ENCODE results near the gene KLRK1.
"Not testable (repeated sequence)": the region's sequence is repeated elsewhere in the genome, so short reads cannot be mapped to it uniquely, and the experiment has no call there.

KLRK1 gene

DNA sequence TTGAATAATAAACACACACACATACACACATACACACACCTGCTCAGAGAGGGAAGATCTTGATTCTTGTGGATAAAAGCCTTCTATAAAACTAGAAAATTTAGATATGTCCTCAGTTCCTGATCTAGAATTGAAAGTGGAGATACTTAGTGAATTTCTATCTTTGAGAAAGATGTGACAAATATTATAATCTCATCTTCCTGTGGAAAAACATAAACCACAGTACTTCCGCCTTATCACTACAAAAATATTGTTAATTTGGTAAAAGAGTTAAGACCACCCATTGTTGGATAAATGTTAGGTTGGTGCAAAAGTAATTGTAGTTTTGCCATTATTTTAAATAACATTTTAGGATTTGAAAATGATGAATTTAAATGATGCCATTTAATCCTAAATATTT lies at the start of gene KLRK1:
Gene KLRK1 (minus strand): TSS at position 138 of the 400 bp plus-strand sequence. CDS start 1,231 bp downstream, outside the sequence.
- no peak for DNase-seq (ENCODE audit: low spot score)

DNA sequence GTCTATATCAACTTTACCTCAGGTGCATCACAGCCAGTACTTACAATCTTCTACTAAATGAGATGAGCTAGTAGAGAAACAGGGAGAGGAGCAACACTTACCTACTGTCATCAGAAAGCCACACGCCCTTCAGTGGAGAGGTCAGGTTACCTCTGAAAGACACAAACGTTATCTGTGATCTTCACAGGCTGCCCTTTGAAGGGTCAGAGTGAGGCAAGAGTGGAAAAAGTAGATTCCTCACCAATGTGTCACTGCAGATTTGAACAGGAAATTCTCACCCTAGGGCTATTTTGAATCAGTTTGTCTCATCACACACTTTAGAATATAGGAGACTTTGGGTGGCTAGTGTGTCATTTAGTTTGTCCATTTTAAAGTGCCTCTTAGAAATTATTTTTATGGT lies 47.8 kb upstream of the KLRK1 start:
- not testable (repeated sequence) for DNase-seq (ENCODE audit: low spot score)

DNA sequence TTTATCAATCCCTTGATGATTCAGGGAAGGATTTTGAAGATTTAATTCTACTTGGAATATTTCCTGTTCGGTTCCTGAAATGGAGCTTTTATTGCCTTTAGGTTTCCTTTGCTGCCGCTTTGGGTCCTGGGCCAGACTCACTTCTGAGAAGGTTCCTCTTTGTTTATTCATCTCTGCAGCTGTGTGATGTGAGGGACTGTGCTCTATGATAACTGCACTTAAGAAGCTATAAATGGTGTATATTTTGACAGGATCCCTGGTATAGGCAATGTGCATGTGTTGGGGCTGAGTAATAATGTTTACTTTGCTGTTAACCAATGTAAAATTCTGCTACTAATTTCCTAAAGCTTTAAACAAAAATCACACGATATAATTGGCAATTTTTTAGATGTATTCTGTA lies 46.0 kb upstream of the KLRK1 start, which contains the start of gene KLRC2:
Gene KLRC2 (minus strand): TSS at position 195 of the 400 bp plus-strand sequence. CDS start 24 bp downstream, at position 171.
- DNase-seq (ENCODE audit: low spot score), result peak; percentile 26

DNA sequence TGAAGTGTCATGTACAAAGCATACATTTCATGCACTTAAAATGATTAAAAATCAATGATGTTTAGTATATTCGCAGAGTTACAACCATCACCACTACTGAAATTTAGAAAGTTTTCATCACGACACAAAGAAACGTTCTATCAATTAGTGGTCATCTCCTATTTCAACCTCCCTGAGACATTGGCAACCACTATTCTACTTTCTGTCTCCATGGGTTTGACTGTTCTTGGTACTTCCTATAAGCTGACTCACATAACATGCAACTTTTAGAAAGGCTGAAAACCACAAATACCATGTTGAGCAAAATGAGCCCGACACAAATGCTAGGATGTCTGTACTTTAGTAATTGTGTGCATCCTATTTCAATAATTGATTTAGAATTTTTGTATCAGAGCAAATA lies 40.8 kb upstream of the KLRK1 start:
- not testable (repeated sequence) for DNase-seq (ENCODE audit: low spot score)

DNA sequence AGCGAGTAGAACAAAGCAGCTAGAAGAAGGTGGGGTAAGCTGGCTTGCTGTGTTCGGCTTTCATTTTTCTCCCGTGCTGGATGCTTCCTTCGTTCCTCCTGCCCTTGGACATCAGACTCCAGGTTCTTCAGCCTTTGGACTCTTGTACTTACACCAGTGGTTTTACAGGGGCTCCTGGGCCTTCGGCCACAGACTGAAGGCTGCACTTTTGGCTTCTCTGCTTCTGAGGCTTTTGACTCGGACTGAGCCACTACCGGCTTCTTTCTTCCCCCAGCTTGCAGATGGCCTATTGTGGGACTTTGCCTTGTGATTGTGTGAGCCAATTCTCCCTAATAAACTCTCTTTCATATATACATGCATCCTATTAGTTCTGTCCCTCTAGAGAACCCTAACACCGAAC lies 36.1 kb upstream of the KLRK1 start:
- DNase-seq (ENCODE audit: low spot score), result not testable (repeated sequence)

DNA sequence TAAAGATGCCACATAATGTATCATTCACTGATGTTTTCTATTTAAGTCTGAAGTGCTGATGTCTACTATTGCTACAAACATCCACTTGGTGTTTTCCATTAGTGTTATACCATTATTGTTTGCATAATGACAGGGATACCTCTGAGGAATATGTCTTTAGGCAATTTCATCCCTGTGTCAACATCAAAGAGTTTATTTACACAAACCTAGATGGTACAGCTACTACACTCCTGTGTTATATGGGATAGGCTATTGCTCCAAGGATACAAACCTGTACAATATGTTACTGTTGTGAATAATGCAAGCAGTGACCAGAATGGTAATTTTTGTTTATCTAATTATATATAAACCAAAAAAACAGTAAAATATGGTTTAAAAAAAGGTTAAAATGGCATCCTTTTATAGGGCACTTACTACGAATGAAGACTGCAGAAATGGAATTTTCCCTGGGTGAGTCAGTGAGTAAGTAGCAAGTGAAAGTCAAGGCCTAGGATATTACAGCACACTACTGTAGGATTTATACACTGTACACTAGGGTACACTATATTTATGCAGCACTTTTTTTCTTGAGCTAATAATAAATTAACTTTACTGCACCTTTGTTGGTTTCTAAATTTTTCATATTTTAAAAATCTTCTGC lies 34.5 kb upstream of the KLRK1 start:
- not testable (repeated sequence) for DNase-seq (ENCODE audit: low spot score)

DNA sequence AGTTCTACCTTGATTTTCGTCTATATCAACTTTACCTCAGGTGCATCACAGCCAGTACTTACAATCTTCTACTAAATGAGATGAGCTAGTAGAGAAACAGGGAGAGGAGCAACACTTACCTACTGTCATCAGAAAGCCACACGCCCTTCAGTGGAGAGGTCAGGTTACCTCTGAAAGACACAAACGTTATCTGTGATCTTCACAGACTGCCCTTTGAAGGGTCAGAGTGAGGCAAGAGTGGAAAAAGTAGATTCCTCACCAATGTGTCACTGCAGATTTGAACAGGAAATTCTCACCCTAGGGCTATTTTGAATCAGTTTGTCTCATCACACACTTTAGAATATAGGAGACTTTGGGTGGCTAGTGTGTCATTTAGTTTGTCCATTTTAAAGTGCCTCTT lies 32.3 kb upstream of the KLRK1 start:
- DNase-seq (ENCODE audit: low spot score), result not testable (repeated sequence)

DNA sequence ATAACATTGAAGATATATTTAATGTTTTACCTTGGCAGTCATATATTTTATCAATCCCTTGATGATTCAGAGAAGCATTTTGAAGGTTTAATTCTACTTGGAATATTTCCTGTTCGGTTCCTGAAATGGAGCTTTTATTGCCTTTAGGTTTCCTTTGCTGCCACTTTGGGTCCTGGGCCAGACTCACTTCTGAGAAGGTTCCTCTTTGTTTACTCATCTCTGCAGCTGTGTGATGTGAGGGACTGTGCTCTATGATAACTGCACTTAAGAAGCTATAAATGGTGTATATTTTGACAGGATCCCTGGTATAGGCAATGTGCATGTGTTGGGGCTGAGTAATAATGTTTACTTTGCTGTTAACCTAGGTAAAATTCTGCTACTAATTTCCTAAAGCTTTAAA lies 30.5 kb upstream of the KLRK1 start, which contains the start of gene KLRC3:
Gene KLRC3 (minus strand): TSS at position 262 of the 400 bp plus-strand sequence. CDS start 45 bp downstream, at position 217.
- DNase-seq (ENCODE audit: low spot score), result not testable (repeated sequence)

DNA sequence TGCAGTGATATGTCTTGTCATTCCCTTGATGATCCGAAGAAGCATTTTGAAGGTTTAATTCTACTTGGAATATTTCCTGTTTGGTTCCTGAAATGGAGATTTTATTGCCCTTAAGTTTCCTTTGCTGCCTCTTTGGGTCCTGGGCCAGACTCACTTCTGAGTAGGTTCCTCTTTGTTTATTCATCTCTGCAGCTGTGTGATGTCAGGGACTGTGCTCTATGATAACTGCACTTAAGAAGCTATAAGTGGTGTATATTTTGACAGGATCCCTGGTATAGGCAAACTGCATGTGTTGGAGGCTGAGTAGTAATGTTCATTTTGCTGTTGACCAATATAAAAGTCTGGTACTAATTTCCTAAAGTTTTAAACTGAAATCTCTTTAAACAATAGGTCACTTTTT lies 19.6 kb upstream of the KLRK1 start, which contains the start of gene KLRC4:
Gene KLRC4 (minus strand): TSS at position 366 of the 400 bp plus-strand sequence. CDS start 182 bp downstream, at position 184.
- peak; percentile 48 for DNase-seq (ENCODE audit: low spot score)

DNA sequence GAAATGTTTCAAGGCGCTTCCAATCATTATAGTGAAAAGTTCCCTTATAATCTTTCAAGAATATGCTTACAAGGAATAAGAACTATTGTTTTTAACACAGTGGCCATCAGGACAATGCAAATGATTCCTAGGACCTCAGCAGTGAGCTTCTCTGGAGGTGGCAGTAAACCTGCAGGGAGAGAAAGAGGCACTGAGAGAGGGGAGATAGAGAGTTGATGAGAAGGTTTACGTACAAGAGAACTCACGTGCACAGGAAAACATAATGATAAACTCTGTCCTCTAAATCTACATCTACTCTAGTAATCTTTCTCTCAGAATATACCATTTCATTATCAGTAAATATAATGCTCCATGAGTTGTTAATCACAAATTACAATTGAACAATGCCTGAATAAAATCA lies 19.0 kb upstream of the KLRK1 start:
- no peak for DNase-seq (ENCODE audit: low spot score)

DNA sequence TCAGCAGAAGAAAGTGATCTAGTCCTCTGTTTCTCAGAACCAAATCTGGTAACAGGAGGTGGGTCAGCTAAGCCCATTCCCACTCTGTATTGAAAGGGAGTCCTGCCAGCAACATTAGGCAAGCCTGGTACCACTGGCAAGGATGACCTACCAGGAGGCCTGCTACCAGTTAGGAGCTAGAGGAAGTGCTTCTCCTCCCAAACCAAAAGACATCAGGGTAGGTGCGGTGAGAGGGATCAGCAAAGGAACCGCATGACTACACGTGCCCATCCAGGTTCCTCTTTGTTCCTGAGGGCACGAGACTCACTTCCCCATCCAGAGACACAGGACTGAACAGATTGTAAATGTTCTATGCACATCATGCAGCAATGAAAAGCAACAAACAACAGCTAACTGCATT lies 16.9 kb upstream of the KLRK1 start:
- no peak for DNase-seq (ENCODE audit: low spot score)

DNA sequence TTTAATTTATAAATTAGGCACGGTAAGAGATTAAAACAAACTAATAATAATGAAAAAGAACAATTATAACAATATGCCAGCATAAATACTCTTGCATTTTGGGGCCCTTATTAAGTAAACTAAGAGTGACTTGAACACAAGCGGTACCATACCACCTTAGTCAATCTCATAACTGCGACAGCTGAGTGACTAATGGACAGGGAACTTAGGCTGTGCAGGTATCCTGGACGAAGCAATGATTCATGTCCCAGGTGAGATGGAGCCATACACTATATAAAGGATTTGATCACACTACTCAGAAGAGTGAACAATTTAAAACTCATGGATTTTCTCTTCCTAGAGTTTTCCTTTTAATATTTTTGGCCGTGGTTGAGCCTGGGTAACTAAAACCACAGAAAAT lies 15.5 kb upstream of the KLRK1 start:
- no peak for DNase-seq (ENCODE audit: low spot score)

DNA sequence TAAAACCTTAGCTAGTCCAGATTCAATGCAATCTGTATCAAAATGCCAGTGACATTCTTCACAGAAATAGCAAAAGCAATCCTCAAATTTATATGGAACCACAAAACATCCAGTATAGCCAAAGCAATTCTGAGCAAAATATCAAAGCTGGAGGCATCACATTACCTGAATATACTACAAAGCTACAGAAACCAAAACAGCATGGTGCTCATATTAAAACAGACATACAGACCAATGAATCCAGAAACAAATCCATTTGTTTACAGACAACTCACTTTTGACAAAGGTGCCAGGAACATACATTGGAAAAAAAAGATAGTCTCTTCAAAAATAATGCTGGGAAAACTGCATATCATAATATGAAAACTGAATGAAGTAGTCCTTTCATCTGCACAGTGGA lies 15.0 kb upstream of the KLRK1 start:
- no peak for DNase-seq (ENCODE audit: low spot score)

DNA sequence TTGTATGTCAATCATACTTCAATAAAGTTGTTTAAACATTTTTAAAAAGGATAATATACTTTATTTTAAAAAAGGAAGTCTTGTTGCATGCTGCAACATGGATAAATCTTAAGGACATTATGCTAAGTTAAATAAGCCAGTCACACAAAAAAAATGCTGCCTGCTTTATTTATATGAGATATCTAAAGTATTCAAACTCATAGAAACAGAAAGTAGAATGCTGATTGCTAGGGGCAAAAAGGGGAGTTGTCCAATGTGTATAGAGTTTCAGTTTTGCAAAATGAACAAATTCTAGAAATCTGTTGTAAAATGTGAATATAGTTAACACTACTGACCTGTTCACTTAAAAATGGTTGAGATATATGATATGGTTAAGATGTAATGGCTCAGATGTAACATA lies 11.0 kb upstream of the KLRK1 start:
- DNase-seq (ENCODE audit: low spot score), result no peak

DNA sequence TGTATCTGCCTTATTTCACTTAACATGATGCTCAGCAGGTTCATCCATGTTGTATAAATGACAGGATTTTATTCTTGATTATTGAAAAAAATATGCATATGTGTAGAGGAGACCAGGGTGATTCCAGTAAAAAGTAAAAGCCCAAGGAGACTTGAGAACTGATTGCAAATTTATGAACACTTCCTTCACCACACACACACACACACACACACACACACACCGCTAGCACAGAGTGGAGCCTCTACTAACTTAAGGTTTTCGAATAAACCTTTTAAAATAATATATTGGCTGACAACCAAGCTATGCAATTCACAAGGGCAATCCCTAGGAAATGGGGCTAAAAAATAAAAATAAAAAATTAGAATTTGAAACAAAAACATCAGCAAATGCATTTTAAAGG lies 8.3 kb upstream of the KLRK1 start:
- DNase-seq (ENCODE audit: low spot score), result no peak

DNA sequence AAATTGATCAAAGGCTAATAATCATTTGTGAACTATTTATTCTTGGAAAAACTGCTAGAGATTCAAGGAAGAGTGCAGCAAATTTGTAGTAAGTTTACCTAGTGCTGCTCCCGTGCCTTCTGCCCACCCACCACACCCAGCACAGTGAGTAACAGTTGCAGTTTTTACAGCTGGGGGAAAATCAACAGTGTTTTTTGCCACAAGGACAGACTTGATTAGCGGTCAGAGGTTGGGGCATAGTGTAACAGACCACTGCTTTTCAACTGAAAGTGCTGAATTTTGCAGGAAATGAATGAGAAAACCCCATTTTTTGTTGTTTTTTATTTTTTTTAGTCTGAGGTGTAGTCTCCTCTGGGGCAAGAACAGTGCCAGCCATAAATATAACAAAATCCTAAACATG lies 7.5 kb upstream of the KLRK1 start:
- DNase-seq (ENCODE audit: low spot score), result peak; percentile 79

DNA sequence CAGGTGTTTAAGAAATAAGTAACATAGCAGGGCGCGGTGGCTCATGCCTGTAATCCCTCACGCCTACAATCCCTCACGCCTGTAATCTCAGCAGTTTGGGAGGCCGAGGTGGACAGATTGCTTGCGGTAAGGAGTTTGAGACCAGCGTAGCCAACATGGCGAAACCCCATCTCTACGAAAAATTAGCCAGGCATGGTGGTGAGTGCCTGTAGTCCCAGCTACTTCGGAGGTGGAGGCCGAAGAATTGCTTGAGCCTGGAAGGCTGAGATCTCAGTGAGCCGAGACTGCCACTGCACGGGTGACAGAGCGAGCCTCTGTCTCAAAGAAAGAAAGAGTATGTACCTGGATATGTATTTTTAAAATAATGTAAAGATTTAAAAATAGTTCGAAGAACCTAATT lies 6.3 kb upstream of the KLRK1 start:
- not testable (repeated sequence) for DNase-seq (ENCODE audit: low spot score)

DNA sequence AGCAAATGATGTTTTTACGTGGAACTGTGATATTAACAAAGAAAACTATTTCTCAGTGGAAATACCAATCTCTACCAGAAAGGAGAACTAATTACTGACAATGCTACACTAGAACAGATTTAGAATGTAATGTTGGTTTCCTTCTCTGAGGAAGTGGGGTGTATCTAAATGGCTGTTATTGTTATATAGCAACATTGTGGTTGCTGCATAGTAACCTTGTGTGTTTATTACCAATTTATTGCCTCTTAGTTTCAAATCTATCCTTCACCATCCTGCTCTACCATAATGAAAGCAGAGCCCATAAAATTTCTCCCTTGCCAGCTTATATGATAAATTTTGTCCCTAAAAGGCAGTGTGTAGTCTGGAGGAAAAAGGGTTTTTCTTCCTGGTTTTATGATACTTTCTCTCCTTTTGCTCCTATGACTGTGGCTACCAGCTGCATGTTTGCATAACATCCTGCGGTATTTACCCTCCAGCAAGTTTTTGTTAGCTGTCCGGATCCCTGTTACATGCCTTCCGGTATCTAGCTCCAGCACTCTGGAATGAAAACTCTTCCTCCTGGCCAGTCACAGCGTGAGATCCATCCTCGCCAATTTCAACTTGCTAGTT lies 5.7 kb upstream of the KLRK1 start:
- peak; percentile 70 for DNase-seq (ENCODE audit: low spot score)

DNA sequence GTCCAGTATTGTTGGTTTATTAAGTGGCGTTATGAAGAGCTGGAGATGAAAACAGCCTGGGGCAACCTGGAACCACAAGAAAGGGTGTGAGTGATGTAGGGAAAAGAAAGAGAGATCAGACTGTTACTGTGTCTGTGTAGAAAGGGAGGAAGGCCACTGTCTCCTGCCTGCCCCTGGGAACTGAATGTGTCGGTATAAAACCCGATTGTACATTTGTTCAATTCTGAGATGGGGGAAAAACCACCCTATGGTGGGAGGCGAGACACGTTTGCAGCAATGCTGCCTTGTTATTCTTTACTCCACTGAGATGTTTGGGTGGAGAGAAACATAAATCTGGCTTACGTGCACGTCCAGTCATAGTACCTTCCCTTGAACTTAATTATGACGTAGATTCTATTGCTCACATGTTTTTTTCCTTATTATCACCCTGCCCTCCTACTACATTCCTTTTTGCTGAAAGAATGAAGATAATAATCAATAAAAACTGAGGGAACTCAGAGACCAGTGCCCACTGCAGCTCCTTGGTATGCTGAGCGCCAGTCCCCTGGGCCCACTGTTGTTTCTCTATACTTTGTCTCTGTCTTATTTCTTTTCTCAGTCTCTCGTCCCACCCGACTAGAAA lies 4.8 kb upstream of the KLRK1 start:
- DNase-seq (ENCODE audit: low spot score), result peak; percentile 63

DNA sequence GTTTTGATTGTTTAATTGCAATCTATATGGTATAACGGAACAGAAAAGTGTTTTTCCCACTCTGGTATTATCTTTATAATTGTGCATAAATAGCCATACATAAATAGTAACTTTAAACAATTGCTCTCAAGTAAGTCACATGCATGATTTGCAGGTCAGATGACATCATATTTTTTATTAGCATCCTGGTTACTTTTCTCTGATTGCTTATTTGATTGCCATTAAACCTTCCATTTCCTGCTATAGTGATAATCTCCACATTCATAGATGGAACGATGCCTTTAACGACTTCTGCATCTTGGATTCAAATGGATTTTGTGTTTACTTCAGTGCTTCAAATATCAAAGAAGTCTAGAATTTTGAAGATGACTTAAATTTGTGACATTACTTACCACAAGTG lies 3.5 kb upstream of the KLRK1 start:
- no peak for DNase-seq (ENCODE audit: low spot score)

DNA sequence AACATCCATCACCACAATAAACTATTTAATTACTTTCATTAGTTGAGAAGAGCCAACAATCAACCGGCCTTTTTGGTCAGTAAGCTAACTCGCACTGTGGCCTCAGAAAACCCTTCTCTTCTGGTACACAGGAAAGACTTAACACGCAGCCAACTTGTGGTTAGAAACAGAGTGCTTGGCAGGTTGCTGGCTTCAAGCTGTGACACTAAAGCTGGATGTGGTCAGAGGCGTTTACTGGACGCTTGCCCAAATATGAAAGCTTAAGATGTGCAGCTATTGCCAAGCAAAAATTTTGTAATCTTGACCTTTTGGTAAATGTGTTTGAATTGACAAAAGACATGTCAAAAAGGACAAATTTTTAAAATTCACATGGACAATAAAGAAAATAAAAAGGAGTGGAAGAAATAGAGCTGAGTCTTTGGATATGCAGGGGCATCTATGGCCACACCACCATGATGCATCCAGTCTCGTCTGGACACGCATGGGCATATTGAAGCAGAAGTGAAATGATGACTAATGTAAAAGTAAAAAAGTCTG lies 2.6 kb upstream of the KLRK1 start:
- DNase-seq (ENCODE audit: low spot score), result peak; percentile 58

DNA sequence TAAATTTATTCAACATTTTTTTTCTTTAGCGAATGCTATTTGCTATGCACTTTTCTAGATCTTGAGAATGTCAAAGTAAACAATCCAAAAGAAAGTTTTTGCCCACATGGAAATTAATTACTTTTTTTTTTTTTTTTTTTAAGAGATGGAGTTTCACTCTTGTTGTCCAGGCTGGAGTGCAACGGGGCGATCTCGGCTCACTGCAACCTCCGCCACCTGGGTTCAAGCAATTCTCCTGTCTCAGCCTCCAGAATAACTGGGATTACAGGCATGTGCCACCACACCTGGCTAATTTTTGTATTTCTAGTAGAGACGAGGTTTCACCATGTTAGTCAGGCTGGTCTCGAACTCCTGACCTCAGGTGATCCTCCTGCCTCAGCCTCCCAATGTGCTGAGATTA lies 1.1 kb upstream of the KLRK1 start:
- not testable (repeated sequence) for DNase-seq (ENCODE audit: low spot score)
